ENCODE data around the gene KIF1B. TPM values are rescaled to one million over a fixed set of nuclear protein-coding genes. Genes with fewer than 3 reads are reported as not detected.

The KIF1B gene
- total RNA-seq, 4 donors from 2014 or later = 53.0 to 78.2 (median 64.8) TPM

DNA sequence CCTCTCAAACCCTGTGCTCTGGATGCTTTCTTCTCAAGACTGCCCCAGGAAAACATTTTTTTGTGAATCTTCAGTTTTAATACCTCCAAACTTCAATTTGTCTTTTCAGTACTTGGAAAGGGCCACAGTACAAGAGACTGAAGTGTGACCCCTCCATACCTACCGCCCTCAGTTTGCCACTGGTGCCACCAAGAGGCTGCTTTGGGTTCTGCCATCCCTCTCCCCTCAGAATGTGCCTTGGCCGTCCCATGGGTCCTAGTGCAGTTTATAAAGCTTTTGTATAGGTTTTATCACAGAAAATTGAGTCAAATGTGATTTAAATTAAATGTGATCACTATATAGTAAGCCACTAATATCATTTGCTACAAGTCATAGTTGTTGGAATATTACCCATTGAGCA lies 127.7 kb downstream of the KIF1B start:
- H3K36me3 ChIP-seq = peaks cover 50 to 98% (median 61%) of the 10 kb centered on the region in 4 donors
- intact Hi-C loops (cut with DNase I) = loop anchor here (5.0 to 10.0 kb wide), 2 partner anchors 131 to 383 kb away; no protein-coding TSS in a partner anchor
- no peak for DNase-seq (ENCODE audit: extremely low spot score)

DNA sequence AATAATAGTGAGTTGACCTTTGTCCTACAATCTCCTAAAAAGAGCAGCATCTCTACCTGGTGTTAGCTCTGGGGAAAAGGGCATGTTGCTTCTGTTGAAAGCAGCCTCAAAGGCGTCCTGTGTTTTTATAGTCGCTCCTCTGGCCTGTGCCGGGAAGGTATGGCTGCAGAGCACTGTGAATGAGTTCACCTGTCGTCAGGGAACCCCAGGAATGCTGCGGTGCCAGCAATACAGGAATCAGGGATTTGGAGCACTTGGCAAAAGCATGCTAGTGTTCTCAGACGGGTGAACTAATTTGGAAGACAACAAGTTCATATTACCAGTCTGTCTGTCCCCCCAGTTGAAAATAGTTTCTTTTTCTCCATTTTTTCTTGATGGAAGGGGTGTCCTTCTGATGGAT lies 128.2 kb downstream of the KIF1B start:
- intact Hi-C loops (cut with DNase I) = loop anchor here (5.0 to 10.0 kb wide), 2 partner anchors 131 to 384 kb away; no protein-coding TSS in a partner anchor
- Histone ChIP-seq H3K4me3 (no peak overlapping the region), H3K27ac (replicated peaks in 1 of 4) (no peak overlapping the region), H3K36me3 (peaks cover 55 to 98% (median 65%) of the 10 kb centered on the region in 4 donors), H3K9me3 (no peaks in the 10 kb centered on the region), H3K27me3 (no peaks in the 10 kb centered on the region), H3K4me1 (peaks cover 0 to 13% (median 2%) of the 10 kb centered on the region in 4 donors)
- no peak for DNase-seq (ENCODE audit: extremely low spot score)
- no peak for TF ChIP-seq EP300 (IDR thresholded peaks at IDR 0.05)
- no peak for TF ChIP-seq CTCF (IDR thresholded peaks at IDR 0.05)
- no peak for TF ChIP-seq POLR2AphosphoS5 (IDR thresholded peaks at IDR 0.05)
- TF ChIP-seq POLR2A (IDR thresholded peaks at IDR 0.05; ENCODE audit: low read depth) = no peak
- 84% methylated on average over 6 of the region's 6 CpGs for WGBS

More for the DNA sequence above, 127.7 kb downstream of the KIF1B start:
- peak; percentile 63 to 82 (median 82) for TF ChIP-seq CTCF (IDR thresholded peaks at IDR 0.05)
- TF ChIP-seq POLR2AphosphoS5 (IDR thresholded peaks at IDR 0.05) = peak in 1 of 2 donors; percentile 10
- TF ChIP-seq EP300 (IDR thresholded peaks at IDR 0.05) = no peak
- Histone ChIP-seq H3K27me3 (no peaks in the 10 kb centered on the region), H3K4me3 (no peak overlapping the region), H3K9me3 (no peaks in the 10 kb centered on the region), H3K27ac (replicated peaks in 1 of 4) (no peak overlapping the region), H3K4me1 (peaks cover 0 to 13% (median 2%) of the 10 kb centered on the region in 4 donors)
- WGBS = 21% methylated on average over 2 of the region's 2 CpGs

DNA sequence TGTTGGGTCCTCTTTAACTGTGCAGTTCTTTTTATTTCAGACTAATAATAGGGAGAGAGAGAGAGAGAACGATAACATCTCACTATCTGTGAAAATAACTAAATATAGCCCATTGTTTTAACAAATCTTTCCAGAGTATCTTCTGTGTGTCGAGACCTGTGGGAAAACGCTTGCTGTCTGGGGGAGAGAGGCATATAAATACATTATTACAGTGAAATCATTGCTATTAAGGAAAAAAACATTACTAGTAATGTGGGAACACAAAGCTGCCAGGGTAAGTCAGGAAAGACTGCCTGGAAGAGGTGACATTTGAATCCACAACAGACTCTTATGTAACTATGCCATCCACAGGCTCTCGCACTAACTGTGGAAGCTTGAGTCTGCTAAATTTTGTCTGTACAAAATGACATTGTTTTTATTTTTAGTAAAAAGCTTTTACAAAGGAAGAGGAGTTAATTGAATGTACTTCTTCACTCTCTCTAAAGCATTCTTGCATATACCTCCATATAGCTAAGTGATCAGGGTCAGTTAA lies 128.7 kb downstream of the KIF1B start:
- H3K4me1 ChIP-seq = peaks cover 0 to 13% (median 2%) of the 10 kb centered on the region in 4 donors
- 83% methylated on average over 4 of the region's 4 CpGs for whole genome bisulfite sequencing
- no peak overlapping the region for H3K27ac ChIP-seq (replicated peaks in 1 of 4)
- H3K36me3 ChIP-seq = peaks cover 58 to 98% (median 69%) of the 10 kb centered on the region in 4 donors
- no peaks in the 10 kb centered on the region for H3K9me3 ChIP-seq
- TF ChIP-seq POLR2A (IDR thresholded peaks at IDR 0.05; ENCODE audit: low read depth) (no peak), CTCF (IDR thresholded peaks at IDR 0.05) (no peak), EP300 (IDR thresholded peaks at IDR 0.05) (no peak), POLR2AphosphoS5 (IDR thresholded peaks at IDR 0.05) (no peak)
- no peak overlapping the region for H3K4me3 ChIP-seq
- no peak for DNase-seq (ENCODE audit: extremely low spot score)
- H3K27me3 ChIP-seq = no peaks in the 10 kb centered on the region
- intact Hi-C loops (cut with DNase I) = loop anchor here (5.0 to 10.0 kb wide), 2 partner anchors 132 to 384 kb away; no protein-coding TSS in a partner anchor

- TF ChIP-seq POLR2A (IDR thresholded peaks at IDR 0.05; ENCODE audit: low read depth) (no peak), EP300 (IDR thresholded peaks at IDR 0.05) (no peak)
- Histone ChIP-seq H3K4me3 (no peak overlapping the region), H3K27me3 (no peaks in the 10 kb centered on the region), H3K27ac (replicated peaks in 1 of 4) (no peak overlapping the region), H3K4me1 (peaks cover 0 to 13% (median 2%) of the 10 kb centered on the region in 4 donors), H3K36me3 (peaks cover 61 to 98% (median 69%) of the 10 kb centered on the region in 4 donors), H3K9me3 (no peaks in the 10 kb centered on the region)
- no peak for DNase-seq (ENCODE audit: extremely low spot score)
- WGBS = 61% methylated on average over 5 of the region's 5 CpGs
- intact Hi-C loops (cut with DNase I) = loop anchor here (5.0 to 10.0 kb wide), 2 partner anchors 133 to 385 kb away; no protein-coding TSS in a partner anchor
These were observed 129.4 kb downstream of the KIF1B start for GRCh38 chr1:10339815-10340214.

DNA sequence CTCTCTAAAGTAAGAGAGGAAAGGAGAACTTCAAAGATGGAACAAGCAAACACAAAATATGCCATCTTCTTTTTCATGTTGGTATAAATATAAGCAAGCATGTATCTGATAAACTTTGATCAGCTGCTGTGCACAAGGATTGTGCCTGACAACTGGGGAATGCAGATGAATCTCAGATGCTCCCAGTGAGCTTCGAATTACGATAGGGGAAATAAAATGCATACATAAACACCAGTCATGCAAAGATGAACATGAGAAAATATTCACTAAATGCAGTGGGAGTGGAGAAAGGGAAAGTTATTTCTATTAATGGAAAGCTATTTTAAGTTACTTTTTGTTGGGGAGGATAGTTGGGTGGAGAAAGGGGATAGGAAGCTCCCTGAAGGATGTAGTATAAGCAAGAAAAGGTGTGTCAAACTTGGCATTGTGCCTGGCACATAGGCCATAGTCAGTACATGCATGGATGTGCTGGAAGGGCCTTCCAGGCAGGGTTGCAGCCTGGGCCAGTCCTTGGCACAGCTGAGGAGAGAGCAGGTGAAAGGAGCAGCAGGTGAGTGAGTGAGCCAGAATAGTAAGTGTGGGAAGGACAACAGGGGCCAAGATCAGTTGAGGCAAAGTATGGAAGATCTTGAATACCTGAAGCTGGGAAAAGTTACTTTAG lies 130.7 kb downstream of the KIF1B start:
- Histone ChIP-seq H3K27ac (replicated peaks in 1 of 4) (no peak overlapping the region), H3K9me3 (no peaks in the 10 kb centered on the region), H3K4me1 (peaks cover 0 to 13% (median 2%) of the 10 kb centered on the region in 4 donors), H3K36me3 (peaks cover 57 to 98% (median 68%) of the 10 kb centered on the region in 4 donors), H3K4me3 (no peak overlapping the region), H3K27me3 (no peaks in the 10 kb centered on the region)
- no peak for DNase-seq (ENCODE audit: extremely low spot score)
- no peak for TF ChIP-seq EP300 (IDR thresholded peaks at IDR 0.05)
- no peak for TF ChIP-seq POLR2A (IDR thresholded peaks at IDR 0.05; ENCODE audit: low read depth)
- TF ChIP-seq POLR2AphosphoS5 (IDR thresholded peaks at IDR 0.05) = no peak
- no peak for TF ChIP-seq CTCF (IDR thresholded peaks at IDR 0.05)
- intact Hi-C loops (cut with DNase I) = no loop called here
- 68% methylated on average over 2 of the region's 2 CpGs for WGBS
